NCI-H1048 (cell line): ENCODE measurements around the gene PRKCE.

Experiments
- DNase-seq: peaks from one replicate; lab custom pipeline; 2025; lab: John Stamatoyannopoulos, UW

Gene PRKCE

GRCh38 chr2:45809205-45809604 lies 157.7 kb downstream of the PRKCE start:
- DNase-seq: no peak

- no peak for DNase-seq
These were observed 160.6 kb downstream of the PRKCE start for GRCh38 chr2:45812011-45812500.

DNA sequence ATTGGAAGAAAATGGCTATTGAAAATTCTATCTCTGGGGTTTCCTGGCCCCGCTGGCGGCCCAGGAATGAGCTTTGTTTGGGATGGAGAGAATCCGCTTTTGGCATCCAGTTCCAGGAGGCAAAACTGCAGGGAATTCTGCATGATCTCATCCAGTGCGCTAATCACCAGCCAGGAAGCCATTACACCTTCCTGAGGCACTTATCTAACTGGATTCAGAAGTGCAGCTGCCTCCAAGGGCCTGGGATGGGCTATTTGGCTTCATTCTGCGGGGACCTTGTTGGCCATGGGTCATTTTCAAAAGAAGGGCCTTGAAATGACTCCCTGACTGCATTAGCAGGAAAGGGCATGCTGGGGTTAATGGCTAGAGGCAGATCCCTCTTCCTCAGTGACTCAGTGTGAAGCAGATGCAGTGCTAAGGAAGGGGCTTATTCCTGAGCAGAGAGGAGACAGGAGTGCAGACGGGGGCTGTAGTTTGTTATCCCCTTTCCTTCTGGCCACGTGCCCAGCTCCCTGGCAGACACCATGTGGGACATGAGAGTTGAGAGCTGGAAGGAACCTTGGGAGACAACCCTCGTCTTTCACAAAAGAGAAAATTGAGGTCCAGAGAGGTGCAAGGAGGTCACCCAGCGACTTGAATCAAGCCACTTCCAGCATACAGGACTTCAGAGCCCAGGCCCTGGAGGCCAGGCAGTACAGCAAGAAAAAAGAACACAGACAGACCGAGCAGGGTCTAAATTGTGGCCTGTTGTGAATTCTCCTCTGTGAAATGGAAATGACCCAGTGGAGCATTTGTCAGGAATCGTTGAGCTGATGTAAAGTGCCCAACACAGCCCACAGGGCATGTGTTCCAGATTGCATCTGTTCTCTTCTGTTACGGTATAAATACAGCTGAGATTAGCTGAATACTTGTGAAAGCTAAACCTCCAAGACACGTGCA lies 161.8 kb downstream of the PRKCE start:
- no peak for DNase-seq

DNA sequence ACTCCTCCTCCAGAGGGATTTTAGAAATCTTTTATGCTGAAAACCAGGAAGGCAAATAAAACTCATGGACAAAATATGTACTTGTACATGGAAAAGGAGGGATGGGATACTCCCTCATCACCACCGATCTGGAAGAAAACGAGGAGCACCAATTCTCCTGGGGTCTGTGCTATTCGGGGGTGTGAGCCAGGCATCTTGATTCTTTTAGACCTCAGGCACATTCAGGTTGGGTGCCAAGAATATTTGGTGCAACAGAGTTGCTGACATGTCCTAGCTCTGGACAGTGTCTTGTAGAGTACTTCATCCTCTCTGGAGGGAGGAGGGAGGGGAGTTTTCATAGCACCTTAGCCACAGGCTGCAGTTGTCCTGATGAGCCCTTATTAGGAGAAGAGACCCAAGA lies 163.0 kb downstream of the PRKCE start:
- DNase-seq: no peak

DNA sequence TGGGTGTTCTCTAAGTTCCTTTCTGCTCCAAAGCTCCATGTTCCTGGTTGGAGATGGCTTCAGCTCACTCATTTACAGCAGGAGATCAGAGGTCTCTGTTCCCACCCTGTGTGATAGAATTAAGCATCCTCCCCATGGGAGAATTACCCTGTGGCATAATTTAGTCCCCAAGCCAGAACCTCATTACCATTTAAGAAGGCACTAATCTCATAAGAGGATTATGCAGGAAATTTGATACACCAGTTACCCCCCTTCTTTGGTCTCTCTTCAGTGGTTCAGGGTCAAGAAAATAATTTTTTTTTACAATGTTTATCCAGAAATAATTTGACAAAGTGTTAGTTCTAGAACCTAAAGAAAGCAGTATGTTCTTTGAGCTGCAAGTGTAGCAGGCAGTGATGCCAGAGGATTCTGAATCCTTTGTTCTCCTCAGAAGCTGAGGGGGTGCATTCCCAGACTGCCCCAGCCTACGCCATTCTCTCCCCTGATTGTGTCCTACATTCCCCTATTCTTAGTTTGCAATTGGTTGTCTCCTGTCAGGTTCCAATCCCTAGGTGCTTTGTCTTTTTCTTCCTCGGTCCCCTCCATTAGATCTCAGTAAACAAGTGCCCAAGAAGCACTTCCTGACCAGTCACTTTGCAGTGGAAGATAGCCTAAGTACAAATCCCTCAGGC lies 163.6 kb downstream of the PRKCE start:
- no peak for DNase-seq

DNA sequence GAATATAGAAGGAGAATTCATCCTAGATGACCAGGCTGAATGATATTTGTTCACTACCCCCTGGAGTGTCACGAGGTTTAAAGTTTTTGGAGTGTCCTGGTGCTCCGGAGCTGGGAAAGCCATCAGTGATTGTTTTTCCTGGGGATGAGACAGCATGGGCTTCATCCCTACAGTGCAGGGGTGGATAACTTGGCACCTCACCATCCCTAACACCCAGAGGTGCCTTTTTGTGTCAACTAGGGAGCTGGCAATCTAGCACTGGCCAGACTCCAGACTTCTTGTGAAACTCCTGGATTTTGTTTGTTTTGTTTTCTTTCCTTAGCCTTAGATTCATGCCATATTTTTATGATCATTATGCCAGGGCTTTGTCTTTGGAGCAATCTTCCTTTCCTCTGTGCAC lies 164.8 kb downstream of the PRKCE start:
- DNase-seq: no peak

GRCh38 chr2:45818591-45818990 lies 167.1 kb downstream of the PRKCE start:
- no peak for DNase-seq

DNA sequence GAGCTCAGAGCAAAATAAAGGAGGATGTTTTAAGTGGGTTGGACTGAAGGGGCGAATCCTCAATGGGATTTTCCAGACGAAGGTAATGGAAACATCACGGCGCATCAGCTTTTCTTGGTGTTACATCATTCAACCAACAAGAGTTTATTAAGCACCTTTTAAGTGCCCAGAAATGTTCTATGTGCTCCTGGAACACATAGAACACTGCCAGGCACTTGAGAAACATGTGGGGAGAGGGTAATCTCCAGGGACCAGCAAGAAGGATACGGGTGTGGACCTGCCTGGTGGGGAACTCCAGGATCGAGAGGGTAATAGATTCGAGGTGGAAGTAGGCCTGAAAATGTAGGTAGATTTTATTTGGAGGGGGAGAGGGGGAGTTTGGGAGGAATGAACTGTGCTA lies 168.6 kb downstream of the PRKCE start:
- no peak for DNase-seq

DNA sequence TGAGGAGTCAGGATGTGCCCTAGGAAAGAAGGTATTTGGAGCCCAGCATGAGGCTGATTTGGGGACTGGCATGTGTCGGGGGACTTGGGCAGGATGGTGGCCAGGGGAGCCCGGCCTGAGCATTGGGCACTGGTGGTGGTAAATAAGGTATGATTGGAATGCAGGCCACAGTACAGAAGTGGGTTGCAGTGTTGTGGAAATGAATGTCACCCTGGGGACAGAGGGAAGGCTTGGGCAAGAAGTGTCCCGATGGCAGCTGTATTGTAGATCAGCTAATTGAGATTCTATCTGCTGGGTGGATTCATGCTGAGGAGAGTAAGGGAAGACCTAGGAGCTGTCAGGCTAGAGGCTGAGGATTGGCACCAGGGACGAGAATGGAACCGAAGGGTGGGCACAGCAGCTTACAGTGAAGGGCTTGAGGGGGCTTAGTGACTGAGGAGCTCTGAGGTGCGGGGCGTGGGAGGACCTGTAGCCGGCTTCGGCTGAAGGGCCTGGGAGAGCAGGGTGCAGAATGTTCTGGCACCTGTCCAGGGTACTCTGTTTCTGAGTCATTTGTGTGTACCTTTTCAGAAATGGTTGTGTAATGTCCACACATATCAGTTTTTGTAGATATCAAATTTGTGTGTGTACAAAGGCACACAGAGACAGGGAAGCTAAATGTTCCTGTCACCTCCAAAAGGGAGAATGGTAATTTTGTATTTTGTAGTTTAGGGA lies 170.2 kb downstream of the PRKCE start:
- no peak for DNase-seq

DNA sequence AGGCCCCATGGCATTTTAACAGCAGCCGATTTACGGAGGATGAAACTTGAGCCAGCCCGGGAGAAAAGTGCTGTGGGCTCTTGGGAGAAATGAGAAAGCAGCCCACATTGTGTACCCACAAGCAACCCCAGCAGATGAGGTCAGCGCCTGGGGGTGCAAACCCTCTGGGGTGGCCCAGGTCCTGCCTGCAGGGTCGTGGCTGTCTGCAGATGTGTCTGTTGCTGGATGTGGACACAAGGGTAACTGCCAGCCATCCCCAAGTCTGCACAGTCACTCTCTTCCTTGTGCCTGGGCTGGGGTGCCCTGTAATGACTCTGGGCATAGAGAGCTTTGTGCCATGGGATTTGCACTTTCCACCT lies 170.8 kb downstream of the PRKCE start:
- no peak for DNase-seq

GRCh38 chr2:45823723-45824206 lies 172.3 kb downstream of the PRKCE start:
- no peak for DNase-seq

DNA sequence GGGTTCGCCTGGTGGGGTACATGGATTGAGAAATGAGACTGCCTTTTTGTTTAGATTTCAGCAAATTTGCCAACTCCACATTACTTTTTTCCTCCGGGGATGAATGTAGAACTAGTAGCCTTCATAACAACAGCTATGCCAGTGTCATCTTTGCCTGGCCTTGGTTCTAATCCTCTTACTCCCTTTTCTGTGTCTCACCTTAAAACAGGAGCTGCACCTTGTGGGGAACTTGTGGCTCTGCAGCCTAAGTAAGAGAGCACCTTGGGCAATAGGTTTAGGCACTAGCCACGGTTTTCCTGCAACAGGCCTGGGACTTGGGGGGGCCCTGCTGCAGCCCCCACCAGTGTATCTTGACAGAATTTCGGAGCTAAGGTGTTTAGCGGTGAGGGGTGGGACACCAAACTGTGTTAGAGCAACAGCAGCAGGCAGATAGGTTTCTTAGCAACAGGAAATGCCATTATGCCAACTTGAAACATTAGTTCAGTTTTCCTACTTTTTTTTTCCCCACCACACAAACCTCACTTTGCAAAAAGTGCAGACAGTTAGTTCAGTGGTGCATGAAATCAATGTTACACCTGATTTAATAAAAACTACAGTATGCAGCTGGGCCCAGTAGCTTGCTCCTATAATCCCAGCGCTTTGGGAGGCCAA lies 173.7 kb downstream of the PRKCE start:
- no peak for DNase-seq

DNA sequence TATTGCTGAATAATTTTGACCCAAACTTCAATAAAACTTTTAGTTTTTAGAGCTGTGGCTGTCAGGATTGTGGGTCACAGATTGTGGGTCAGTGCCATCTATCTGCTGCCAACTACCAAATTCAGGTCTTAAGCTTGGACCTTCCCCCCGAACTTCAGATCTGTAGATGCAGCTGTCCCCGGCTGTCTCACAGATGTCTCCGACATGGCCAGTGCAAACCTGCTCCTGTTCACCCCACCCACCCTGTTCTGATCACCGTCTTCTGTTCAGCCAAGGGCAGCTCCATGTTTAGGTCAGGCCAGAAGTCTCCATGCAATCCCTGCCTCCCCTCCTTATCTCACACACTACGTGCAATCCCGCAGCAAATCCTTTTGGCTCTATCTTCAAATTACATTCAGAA lies 175.0 kb downstream of the PRKCE start:
- DNase-seq: no peak

GRCh38 chr2:45826884-45827635 lies 175.6 kb downstream of the PRKCE start:
- no peak for DNase-seq

DNA sequence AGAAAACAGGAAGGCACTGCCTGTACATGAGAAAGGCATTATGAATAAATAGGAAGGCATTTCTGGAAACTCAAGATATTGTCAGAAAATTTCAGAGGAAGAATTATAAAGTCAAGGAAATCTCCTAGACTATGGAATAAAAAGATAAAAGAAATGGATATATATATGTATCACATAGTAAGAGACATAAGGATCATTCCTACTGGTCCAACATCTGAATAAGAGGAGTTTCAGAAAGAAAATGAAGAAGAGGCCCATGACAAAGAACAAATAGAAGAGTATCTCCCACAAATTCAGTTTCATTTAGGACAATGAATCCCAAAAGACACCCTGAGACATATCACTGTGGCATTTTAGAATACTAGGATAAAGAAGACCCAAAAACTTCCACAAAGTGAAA lies 178.8 kb downstream of the PRKCE start:
- no peak for DNase-seq

GRCh38 chr2:45833301-45833967 lies 182.0 kb downstream of the PRKCE start:
- no peak for DNase-seq

- no peak for DNase-seq
These were observed 182.5 kb downstream of the PRKCE start for GRCh38 chr2:45833968-45834344.

GRCh38 chr2:45834372-45834771 lies 182.9 kb downstream of the PRKCE start:
- no peak for DNase-seq

DNA sequence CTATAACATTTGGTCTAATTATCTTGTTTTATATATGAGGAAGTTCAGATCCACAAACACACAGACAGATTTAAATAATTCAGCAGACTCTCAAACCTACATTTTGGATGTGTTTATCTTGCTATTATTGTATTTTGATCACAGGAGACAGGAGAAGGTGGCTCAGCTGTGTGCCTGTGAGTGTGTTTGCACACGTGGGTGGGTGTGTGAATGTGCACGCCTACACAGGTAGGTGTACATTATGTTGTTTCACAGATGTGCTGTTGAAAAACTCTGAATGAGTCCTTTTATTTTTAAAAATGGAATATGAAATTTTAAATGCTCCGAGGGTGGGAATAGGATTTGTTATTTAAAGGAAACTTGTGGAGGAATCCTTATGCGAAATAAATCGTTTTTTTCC lies 183.4 kb downstream of the PRKCE start:
- no peak for DNase-seq

DNA sequence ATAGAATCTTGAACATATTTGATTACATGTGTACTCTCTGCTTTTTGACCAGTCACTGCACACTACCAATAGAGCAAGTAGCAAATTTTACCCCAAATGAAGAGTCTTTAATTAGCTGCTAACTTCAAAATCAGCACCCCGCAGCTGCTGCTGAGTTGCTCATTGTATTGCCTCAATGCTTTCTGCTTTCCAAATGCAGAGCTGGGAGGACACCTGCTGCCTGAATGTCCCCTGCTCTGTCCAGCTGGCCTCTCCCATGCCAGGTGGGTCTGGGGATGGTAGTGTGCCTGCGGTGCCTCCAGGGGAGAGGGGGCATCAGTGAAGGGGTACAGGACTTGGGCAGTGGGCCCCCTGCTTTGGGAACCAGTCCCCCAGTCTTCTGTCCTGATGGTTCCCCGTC lies 184.8 kb downstream of the PRKCE start:
- DNase-seq: no peak

GRCh38 chr2:45836740-45837139 lies 185.3 kb downstream of the PRKCE start:
- no peak for DNase-seq
